BJ (cell line): ENCODE results near the gene RHCG. TPM values are rescaled to one million over a fixed set of nuclear protein-coding genes. Genes with fewer than 3 reads are reported as not detected.
"Not testable (repeated sequence)": the region's sequence is repeated elsewhere in the genome, so short reads cannot be mapped to it uniquely, and the experiment has no call there.

ENCODE experiments used
- CTCF ChIA-PET: fragments of 350-600 bp; formaldehyde crosslinking; extraction: SDS; loops from one replicate; lab custom pipeline; 2021; ENCODE audit warnings: antibody characterized with exemption, inconsistent platforms; lab: Yijun Ruan, JAX
- POLR2A ChIA-PET: fragments of 300-600 bp; sonication (Branson Sonifier 250); formaldehyde crosslinking; extraction: SDS; loops from one replicate; lab custom pipeline; 2021; ENCODE audit warnings: antibody characterized with exemption; lab: Charles Lee
- DNase-seq: peaks from one replicate; pipeline ENCODE4 v3.0.0-alpha.2; 2011; ENCODE audit warnings: low read depth
- H3K27me3 ChIP-seq: 2 replicates; pipeline ENCODE4 v1.6.0; 2011; ENCODE audit warnings: low read length; ENCODE audit not compliant: control insufficient read depth, insufficient read depth
- H3K36me3 ChIP-seq: 2 replicates; pipeline ENCODE4 v1.5.1; 2011; ENCODE audit warnings: low read length; ENCODE audit not compliant: control insufficient read depth, insufficient read depth
- H3K4me3 ChIP-seq: 2 replicates; pipeline ENCODE4 v1.5.1; 2011; ENCODE audit warnings: low read depth, mild to moderate bottlenecking, control low read depth, low read length
- polyA plus RNA-seq: library from polyadenylated mRNA; depleted of rRNA; stranded (reverse); fragments of >200 nt; gene quantifications from 2 replicates; pipeline ENCODE4 v1.2.3, GENCODE V29; 2011
- TF ChIP-seq, protein P1 (sequence below): IDR thresholded peaks from 2 replicates; pipeline ENCODE4 v1.5.1; 2011; ENCODE audit warnings: low read depth, mild to moderate bottlenecking, control low read depth, inconsistent platforms, low read length, moderate library complexity; ENCODE audit not compliant: insufficient read depth

Gene RHCG
- polyA plus RNA-seq, 1 experiment: not detected

DNA sequence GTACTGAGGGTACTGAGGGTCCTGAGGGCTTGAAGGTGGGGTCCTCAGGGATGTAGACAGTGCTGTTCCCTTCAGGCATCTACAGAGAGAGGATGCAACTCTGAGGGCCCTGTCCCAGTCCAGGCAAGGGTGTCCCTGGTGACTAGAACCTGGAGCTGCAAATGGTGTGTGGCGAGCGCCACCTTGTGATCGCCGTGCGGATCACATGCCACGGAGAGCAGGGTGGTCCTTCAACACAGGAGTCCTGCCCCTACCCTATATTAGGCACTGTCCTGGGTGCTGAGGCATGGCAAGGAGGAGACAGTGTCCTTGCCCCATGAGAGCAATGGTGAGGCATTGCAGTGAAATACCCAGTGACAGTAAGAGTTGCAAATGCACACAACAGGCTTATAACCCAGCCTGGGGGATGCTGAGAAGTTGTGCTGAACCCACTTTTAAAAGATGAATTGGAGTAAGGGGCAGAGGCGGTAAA, 23.6 kb downstream of the RHCG start:
- H3K27me3 ChIP-seq: peaks cover 14% of the 10 kb centered on the region
- H3K36me3 ChIP-seq: no peaks in the 10 kb centered on the region
- no peak overlapping the region for H3K4me3 ChIP-seq
- ChIA-PET CTCF (interaction anchor here (0.6 to 5.1 kb wide), 26 partner anchors 11 to 412 kb away, joined by 3 to 81 read pairs (median 4); no protein-coding TSS in a partner anchor), POLR2A (no interaction called here)
- TF ChIP-seq, protein P1, sequence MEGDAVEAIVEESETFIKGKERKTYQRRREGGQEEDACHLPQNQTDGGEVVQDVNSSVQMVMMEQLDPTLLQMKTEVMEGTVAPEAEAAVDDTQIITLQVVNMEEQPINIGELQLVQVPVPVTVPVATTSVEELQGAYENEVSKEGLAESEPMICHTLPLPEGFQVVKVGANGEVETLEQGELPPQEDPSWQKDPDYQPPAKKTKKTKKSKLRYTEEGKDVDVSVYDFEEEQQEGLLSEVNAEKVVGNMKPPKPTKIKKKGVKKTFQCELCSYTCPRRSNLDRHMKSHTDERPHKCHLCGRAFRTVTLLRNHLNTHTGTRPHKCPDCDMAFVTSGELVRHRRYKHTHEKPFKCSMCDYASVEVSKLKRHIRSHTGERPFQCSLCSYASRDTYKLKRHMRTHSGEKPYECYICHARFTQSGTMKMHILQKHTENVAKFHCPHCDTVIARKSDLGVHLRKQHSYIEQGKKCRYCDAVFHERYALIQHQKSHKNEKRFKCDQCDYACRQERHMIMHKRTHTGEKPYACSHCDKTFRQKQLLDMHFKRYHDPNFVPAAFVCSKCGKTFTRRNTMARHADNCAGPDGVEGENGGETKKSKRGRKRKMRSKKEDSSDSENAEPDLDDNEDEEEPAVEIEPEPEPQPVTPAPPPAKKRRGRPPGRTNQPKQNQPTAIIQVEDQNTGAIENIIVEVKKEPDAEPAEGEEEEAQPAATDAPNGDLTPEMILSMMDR: peak; percentile 85
- no peak for DNase-seq

DNA sequence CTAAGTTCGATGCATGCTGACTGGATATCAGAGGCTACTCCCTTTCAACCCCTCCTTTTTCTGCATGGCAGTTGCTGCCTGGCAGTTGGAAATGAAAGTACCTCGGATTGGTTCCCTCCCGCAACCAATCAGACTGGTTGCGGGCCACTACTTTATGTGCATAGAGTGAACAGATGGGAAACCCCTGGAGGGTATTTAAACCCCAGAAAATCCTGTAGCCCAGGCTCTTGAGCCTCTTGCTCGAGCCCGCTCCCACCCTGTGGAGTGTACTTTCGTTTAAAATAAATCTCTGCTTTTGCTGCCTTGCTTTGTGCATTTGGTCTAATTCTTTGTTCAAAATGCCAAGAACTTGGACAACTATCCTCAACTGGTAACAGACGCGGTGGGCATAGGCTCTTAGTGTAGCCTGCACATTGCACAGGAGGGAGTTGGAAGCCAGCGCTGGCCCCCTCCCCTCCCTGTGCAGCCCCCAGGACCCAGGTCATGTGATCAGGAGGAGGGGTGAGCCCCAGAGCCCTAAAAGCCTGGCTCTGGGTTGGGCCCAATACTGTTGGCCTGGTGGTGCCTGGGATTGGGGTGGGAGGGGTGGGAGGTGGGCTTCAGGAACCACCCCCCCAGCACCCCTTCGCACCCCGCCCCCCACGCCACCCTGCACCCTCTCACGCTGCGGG, 26.8 kb downstream of the RHCG start:
- no peak overlapping the region for H3K4me3 ChIP-seq
- no peak for DNase-seq
- TF ChIP-seq, protein P1: no peak
- CTCF ChIA-PET: interaction anchor here (0.9 to 5.1 kb wide), 3 partner anchors 28 to 263 kb away, joined by 3 to 81 read pairs (median 62); no protein-coding TSS in a partner anchor
- peaks cover 14% of the 10 kb centered on the region for H3K27me3 ChIP-seq
- H3K36me3 ChIP-seq: no peaks in the 10 kb centered on the region
- POLR2A ChIA-PET: no interaction called here

DNA sequence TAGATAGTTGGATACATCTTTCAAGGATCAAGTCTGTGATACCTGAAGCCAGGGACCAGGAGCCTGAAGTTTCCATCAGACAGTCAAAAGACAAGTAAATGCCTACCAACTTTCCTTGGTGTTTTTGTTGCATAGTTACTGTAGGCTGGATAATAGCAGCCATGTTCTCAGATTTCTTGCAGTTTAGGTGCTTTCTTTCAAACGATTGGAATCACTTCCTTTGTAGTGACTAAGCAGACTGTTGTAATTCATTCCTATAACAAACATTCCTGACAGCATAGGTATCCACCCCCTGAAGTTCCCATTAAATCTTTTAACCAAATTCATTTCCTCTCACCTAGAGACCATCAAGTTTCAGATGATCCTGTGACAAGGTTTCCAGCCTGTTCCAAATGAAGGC, 27.6 kb downstream of the RHCG start:
- DNase-seq, POLR2A ChIA-PET, CTCF ChIA-PET, H3K4me3 ChIP-seq, H3K36me3 ChIP-seq: not testable (repeated sequence)
- H3K27me3 ChIP-seq: peaks cover 14% of the 10 kb centered on the region

DNA sequence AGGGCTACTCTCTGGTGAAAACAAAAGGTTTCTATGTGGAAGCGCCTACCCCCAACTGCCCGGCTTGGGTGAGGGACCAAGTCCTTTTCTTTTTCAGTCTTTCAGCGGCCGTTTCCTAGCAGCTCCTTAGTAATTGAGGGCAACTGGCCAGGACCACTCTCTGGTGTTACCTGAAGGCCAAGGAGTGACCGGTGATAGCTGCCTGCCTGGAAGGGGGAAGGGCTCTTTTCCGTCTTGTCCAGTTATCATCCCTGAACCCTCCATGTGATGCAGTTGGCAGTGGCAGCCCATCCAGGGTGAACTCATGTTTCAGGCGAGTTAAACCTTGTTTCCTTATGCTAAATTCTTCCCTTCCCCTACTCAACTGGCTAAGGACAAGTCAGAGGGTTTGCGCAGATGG, 33.3 kb downstream of the RHCG start:
- Histone ChIP-seq H3K27me3 (peaks cover 4% of the 10 kb centered on the region), H3K4me3 (no peak overlapping the region), H3K36me3 (no peaks in the 10 kb centered on the region)
- TF ChIP-seq, protein P1: no peak
- no peak for DNase-seq
- ChIA-PET CTCF (no interaction called here), POLR2A (no interaction called here)

DNA sequence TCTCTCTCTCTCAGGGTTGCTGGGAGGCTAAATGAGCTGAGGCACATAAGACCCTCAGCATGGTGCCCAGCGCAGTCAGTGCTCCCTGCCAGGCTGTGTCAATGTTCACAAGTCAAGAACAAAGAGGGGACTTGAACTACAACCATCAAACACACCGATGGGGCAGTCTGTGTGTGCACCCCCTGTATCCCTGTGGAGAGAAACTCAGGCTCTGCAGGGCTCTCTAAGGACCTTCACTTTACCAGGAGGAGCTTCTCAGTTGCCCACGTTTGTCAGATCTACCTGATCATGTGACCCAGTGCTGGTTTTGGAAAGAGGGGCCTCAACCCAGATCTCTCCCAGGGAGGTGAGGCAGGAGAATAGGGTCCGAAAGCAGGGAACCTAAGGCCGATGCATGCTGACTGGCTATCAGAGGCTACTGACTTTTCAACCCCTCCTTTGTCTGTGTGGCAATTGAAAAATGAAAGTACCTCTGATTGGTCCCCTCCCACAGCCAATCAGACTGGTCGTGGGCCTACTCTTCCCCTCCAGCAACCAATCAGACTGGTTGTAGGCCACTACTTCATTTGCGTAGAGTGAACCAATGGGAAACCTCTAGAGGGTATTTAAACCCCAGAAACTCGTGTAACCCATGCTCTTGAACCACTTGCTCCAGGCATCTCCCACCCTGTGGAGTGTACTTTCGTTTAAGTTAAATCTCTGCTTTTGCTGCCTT, 34.0 kb downstream of the RHCG start:
- no peak for DNase-seq
- H3K4me3 ChIP-seq: no peak overlapping the region
- CTCF ChIA-PET: interaction anchor here (0.9 kb wide), 1 partner anchor 10 kb away, joined by 3 read pairs; no protein-coding TSS in a partner anchor
- no peaks in the 10 kb centered on the region for H3K36me3 ChIP-seq
- peaks cover 4% of the 10 kb centered on the region for H3K27me3 ChIP-seq
- TF ChIP-seq, protein P1: no peak
- POLR2A ChIA-PET: no interaction called here
